SK-N-SH (cell line): Measurements from ENCODE around the gene MCF2L2. TPM values are rescaled to one million over a fixed set of nuclear protein-coding genes. Genes with fewer than 3 reads are reported as not detected.

ENCODE experiments used
- CTCF ChIA-PET: fragments of 300-600, 350-600 bp; formaldehyde crosslinking; extraction: SDS; loops from one replicate; lab custom pipeline; 2021; lab: Yijun Ruan, JAX
- POLR2A ChIA-PET: fragments of 350-600 bp; sonication (Branson Sonifier 250); formaldehyde crosslinking; extraction: SDS; loops from one replicate; lab custom pipeline; 2020; ENCODE audit warnings: antibody characterized with exemption, inconsistent platforms; lab: Yijun Ruan, JAX
- DNase-seq: peaks from one replicate; pipeline ENCODE4 v3.0.0; 2012
- H2AFZ ChIP-seq: fragments of 200-600 bp; sonication (generic); 2 replicates; pipeline ENCODE4 v1.8.1; 2016; ENCODE audit warnings: antibody characterized with exemption, mild to moderate bottlenecking, low read depth
- H3F3A ChIP-seq: fragments of 200-600 bp; sonication (generic); replicated peaks from 2 replicates; pipeline ENCODE3; 2016; ENCODE audit warnings: antibody characterized with exemption, mild to moderate bottlenecking; ENCODE audit not compliant: insufficient read depth
- H3K27ac ChIP-seq, 2 experiments: fragments of 200-500 bp in 1 of 2; fragments of 200-600 bp in 1 of 2; sonication (Bioruptor generic) in 1 of 2; sonication (generic), shearing (Covaris generic) in 1 of 2; 2 replicates each; pipeline versions ENCODE4 v1.5.1 to v1.6.1; 2014 to 2016; ENCODE audit warnings: low read depth in 2 of 2, inconsistent platforms in 1 of 2, low read length in 1 of 2, mild to moderate bottlenecking in 1 of 2, mixed read lengths in 1 of 2
- H3K27me3 ChIP-seq: fragments of 200-600 bp; sonication (generic), shearing (Covaris generic); 2 replicates; pipeline ENCODE4 v1.6.1; 2016; ENCODE audit warnings: mixed run types; ENCODE audit not compliant: insufficient read depth
- H3K36me3 ChIP-seq, 2 experiments: fragments of 200-500 bp in 1 of 2; fragments of 200-600 bp in 1 of 2; sonication (Bioruptor generic) in 1 of 2; sonication (generic) in 1 of 2; replicated peaks in 1 of 2; 2 replicates each; pipeline versions ENCODE3 to v1.5.1; 2014 to 2016; ENCODE audit warnings: low read length in 1 of 2, mild to moderate bottlenecking in 1 of 2; ENCODE audit not compliant: insufficient read depth in 2 of 2, control insufficient read depth in 1 of 2
- H3K4me1 ChIP-seq, 2 experiments: fragments of 200-500 bp in 1 of 2; fragments of 200-600 bp in 1 of 2; sonication (Bioruptor generic) in 1 of 2; sonication (generic), shearing (Covaris generic) in 1 of 2; 2 replicates each; pipeline versions ENCODE4 v1.5.1 to v1.6.1; 2014 to 2016; ENCODE audit warnings: low read depth in 1 of 2, low read length in 1 of 2, mixed run types in 1 of 2; ENCODE audit not compliant: insufficient read depth in 2 of 2, control insufficient read depth in 1 of 2
- H3K4me2 ChIP-seq: fragments of 200-600 bp; sonication (generic), shearing (Covaris generic); 2 replicates; pipeline ENCODE4 v1.6.1; 2017; ENCODE audit warnings: mixed run types
- H3K4me3 ChIP-seq, 2 experiments: fragments of 200-500 bp in 1 of 2; fragments of 200-600 bp in 1 of 2; sonication (Bioruptor generic) in 1 of 2; sonication (generic), shearing (Covaris generic) in 1 of 2; 2 replicates each; pipeline versions ENCODE4 v1.5.1 to v1.8.1; 2014 to 2016; ENCODE audit warnings: low read depth in 2 of 2, inconsistent platforms in 1 of 2, low read length in 1 of 2, mild to moderate bottlenecking in 1 of 2, mixed read lengths in 1 of 2, moderate library complexity in 1 of 2
- H3K79me2 ChIP-seq: fragments of 200-600 bp; sonication (generic); 2 replicates; pipeline ENCODE4 v1.8.1; 2017; ENCODE audit warnings: mild to moderate bottlenecking; ENCODE audit not compliant: insufficient read depth
- H3K9ac ChIP-seq: fragments of 200-600 bp; sonication (generic); 2 replicates; pipeline ENCODE4 v1.6.1; 2017; ENCODE audit warnings: mixed run types
- H3K9me2 ChIP-seq: fragments of 200-600 bp; sonication (generic); 2 replicates; pipeline ENCODE4 v1.6.1; 2017; ENCODE audit warnings: mixed run types
- H3K9me3 ChIP-seq: fragments of 200-600 bp; sonication (generic); 2 replicates; pipeline ENCODE4 v1.6.1; 2017; ENCODE audit warnings: mixed run types, mild to moderate bottlenecking, moderate library complexity
- H4K20me1 ChIP-seq: fragments of 200-600 bp; sonication (generic); 2 replicates; pipeline ENCODE4 v1.6.1; 2017; ENCODE audit warnings: mild to moderate bottlenecking, mixed run types; ENCODE audit not compliant: insufficient read depth
- CTCF ChIP-seq: fragments of 200-600 bp; sonication (generic); IDR thresholded peaks from 2 replicates; pipeline ENCODE4 v1.6.1; 2017; ENCODE audit warnings: antibody characterized with exemption, mild to moderate bottlenecking, moderate library complexity
- EP300 ChIP-seq, 2 experiments: IDR thresholded peaks; 2 replicates each; pipeline versions ENCODE4 v1.4.0 to v1.6.1; 2012; ENCODE audit warnings: borderline replicate concordance in 1 of 2, low read depth in 1 of 2, low read length in 1 of 2
- EZH2phosphoT487 ChIP-seq: fragments of 200-600 bp; sonication (generic); IDR thresholded peaks from 2 replicates; pipeline ENCODE4 v1.6.1; 2017; ENCODE audit warnings: low read depth, mixed run types, mild to moderate bottlenecking, antibody characterized with exemption, moderate library complexity, borderline replicate concordance
- FOSL2 ChIP-seq: IDR thresholded peaks from 2 replicates; pipeline ENCODE4 v1.4.0; 2012; ENCODE audit warnings: low read depth, mild to moderate bottlenecking, moderate library complexity, borderline replicate concordance
- FOXJ3 ChIP-seq: sonication (generic); formaldehyde crosslinking; IDR thresholded peaks from 2 replicates; pipeline ENCODE4 v1.5.1; 2020; ENCODE audit warnings: mild to moderate bottlenecking, missing genetic modification reagents
- GABPA ChIP-seq: IDR thresholded peaks from 2 replicates; pipeline ENCODE4 v1.4.0; 2012; ENCODE audit warnings: low read depth, mild to moderate bottlenecking
- JUND ChIP-seq: IDR thresholded peaks from 2 replicates; pipeline ENCODE4 v1.4.0; 2012
- MEF2A ChIP-seq: IDR thresholded peaks from 2 replicates; pipeline ENCODE4 v1.4.0; 2012; ENCODE audit warnings: low read depth, borderline replicate concordance
- NFIC ChIP-seq: IDR thresholded peaks from 2 replicates; pipeline ENCODE4 v1.4.0; 2012; ENCODE audit warnings: borderline replicate concordance
- POLR2AphosphoS5 ChIP-seq: IDR thresholded peaks from 2 replicates; pipeline ENCODE4 v1.6.1; 2012; ENCODE audit warnings: low read depth, low read length
- RAD21 ChIP-seq: IDR thresholded peaks from 2 replicates; pipeline ENCODE4 v1.6.1; 2012; ENCODE audit warnings: mild to moderate bottlenecking, low read length
- RCOR1 ChIP-seq: fragments of 150-350 bp; IDR thresholded peaks from 2 replicates; pipeline ENCODE4 v1.6.1; 2017; ENCODE audit warnings: antibody characterized with exemption, low read length
- REST ChIP-seq: IDR thresholded peaks from 2 replicates; pipeline ENCODE4 v1.6.1; 2012; ENCODE audit warnings: mild to moderate bottlenecking, low read depth, low read length, moderate library complexity
- RXRA ChIP-seq: IDR thresholded peaks from 2 replicates; pipeline ENCODE4 v1.4.0; 2012; ENCODE audit warnings: low read depth, mild to moderate bottlenecking, borderline replicate concordance
- SMC3 ChIP-seq: IDR thresholded peaks from 2 replicates; pipeline ENCODE4 v1.6.1; 2012; ENCODE audit warnings: low read depth, low read length, improper control_type of control experiment
- TAF1 ChIP-seq: IDR thresholded peaks from 2 replicates; pipeline ENCODE4 v1.6.1; 2012; ENCODE audit warnings: low read depth, mild to moderate bottlenecking, low read length, moderate library complexity, borderline replicate concordance
- YY1 ChIP-seq: IDR thresholded peaks from 2 replicates; pipeline ENCODE4 v1.4.0; 2012; ENCODE audit warnings: low read depth, mild to moderate bottlenecking
- ZBTB33 ChIP-seq: IDR thresholded peaks from 2 replicates; pipeline ENCODE4 v1.4.0; 2012; ENCODE audit warnings: low read depth, borderline replicate concordance
- WGBS: methylation state at CpG from one replicate; pipeline ENCODE4 v1.1.6; 2017; ENCODE audit warnings: low lambda C conversion rate; 5-methylcytosine and 5-hydroxymethylcytosine counted together
- polyA plus RNA-seq, 3 experiments: library from polyadenylated mRNA; depleted of rRNA; stranded (reverse); fragments of >200 nt; gene quantifications; 2 replicates each; pipeline ENCODE4 v1.2.3, GENCODE V29; 2012

MCF2L2 gene
- polyA plus RNA-seq, 1 of the 3 experiments (the other 2 are of a cell fraction) = 0.56 TPM

GRCh38 chr3:183375337-183375736 lies 53.1 kb downstream of the MCF2L2 start:
- no peaks in the 10 kb centered on the region for H3K36me3 ChIP-seq
- 0 out of 4 replicates have a peak, but pooled peaks cover 0 to 6% of the 10 kb centered on the region in 2 experiments for H3K4me1 ChIP-seq
- H2AFZ ChIP-seq = no peak overlapping the region
- H3K9me3 ChIP-seq = no peaks in the 10 kb centered on the region
- no peak overlapping the region for H3K4me2 ChIP-seq
- WGBS = 85% methylated on average over 6 of the region's 6 CpGs
- no peak overlapping the region for H3K9ac ChIP-seq
- H3K9me2 ChIP-seq = no peaks in the 10 kb centered on the region
- no peaks in the 10 kb centered on the region for H3K79me2 ChIP-seq
- no peak for DNase-seq
- H3K27ac ChIP-seq = no peak overlapping the region
- no peak for TF ChIP-seq FOSL2
- no peak for TF ChIP-seq RCOR1
- TF ChIP-seq EP300 (IDR thresholded peaks at IDR 0.05; ENCODE audit: borderline replicate concordance in 1 of 2, low read depth in 1 of 2, low read length in 1 of 2) = no peak
- TF ChIP-seq ZBTB33 = no peak
- no peak for TF ChIP-seq POLR2AphosphoS5
- no peak for TF ChIP-seq GABPA
- no peak for TF ChIP-seq SMC3
- no peak for TF ChIP-seq REST
- TF ChIP-seq MEF2A = no peak
- TF ChIP-seq RXRA = no peak
- no peak for TF ChIP-seq NFIC
- TF ChIP-seq YY1 = no peak
- TF ChIP-seq TAF1 = no peak
- no peaks in the 10 kb centered on the region for H3F3A ChIP-seq
- ChIA-PET POLR2A (no interaction called here), CTCF (interaction anchor here (0.9 to 12.9 kb wide), 4 partner anchors 10 to 253 kb away, joined by 3 to 361 read pairs (median 4); no protein-coding TSS in a partner anchor)
- no peak overlapping the region for H3K4me3 ChIP-seq
- H4K20me1 ChIP-seq = no peaks in the 10 kb centered on the region
- no peaks in the 10 kb centered on the region for H3K27me3 ChIP-seq

GRCh38 chr3:183372911-183373310 lies 55.5 kb downstream of the MCF2L2 start:
- WGBS = 93% methylated on average over 3 of the region's 3 CpGs
- Histone ChIP-seq H3K4me3 (no peak overlapping the region), H2AFZ (no peak overlapping the region), H3K27me3 (no peaks in the 10 kb centered on the region), H3K4me2 (no peak overlapping the region), H3F3A (no peaks in the 10 kb centered on the region), H3K9ac (no peak overlapping the region), H3K79me2 (no peaks in the 10 kb centered on the region), H3K36me3 (no peaks in the 10 kb centered on the region), H4K20me1 (no peaks in the 10 kb centered on the region), H3K27ac (no peak overlapping the region), H3K4me1 (0 out of 4 replicates have a peak, but pooled peaks cover 0 to 6% of the 10 kb centered on the region in 2 experiments), H3K9me3 (no peaks in the 10 kb centered on the region), H3K9me2 (no peaks in the 10 kb centered on the region)
- DNase-seq = no peak
- CTCF ChIA-PET = interaction anchor here (0.5 to 3.4 kb wide), 5 partner anchors 9 to 188 kb away, joined by 3 to 32 read pairs (median 9); no protein-coding TSS in a partner anchor
- POLR2A ChIA-PET = no interaction called here
- TF ChIP-seq NFIC = no peak
- TF ChIP-seq EZH2phosphoT487 = no peak
- TF ChIP-seq RAD21 = no peak
- no peak for TF ChIP-seq REST
- no peak for TF ChIP-seq JUND
- no peak for TF ChIP-seq FOXJ3 (CRISPR knock-in tag)
- no peak for TF ChIP-seq CTCF
